ENCODE measurements around the gene BRAT1. TPM values are rescaled to one million over a fixed set of nuclear protein-coding genes. Genes with fewer than 3 reads are reported as not detected.

The BRAT1 gene
- total RNA-seq, 2 experiments from 2014 or later, result 44.7 to 52.0 TPM

GRCh38 chr7:2589341-2589740 lies 34.0 kb upstream of the BRAT1 start:
- Histone ChIP-seq H3K9me3 (ENCODE audit: low read length) (no peaks in the 10 kb centered on the region), H3K4me1 (ENCODE audit: insufficient read depth, low read length, poor library complexity, severe bottlenecking) (no peaks in the 10 kb centered on the region), H3K4me3 (ENCODE audit: low read depth, low read length, poor library complexity, severe bottlenecking) (no peak overlapping the region), H3K4me2 (ENCODE audit: low read length) (no peak overlapping the region), H2AFZ (ENCODE audit: low read length) (no peak overlapping the region), H3K9me2 (ENCODE audit: insufficient read depth, low read length) (no peaks in the 10 kb centered on the region), H4K20me1 (ENCODE audit: insufficient read depth, low read length) (no peaks in the 10 kb centered on the region), H3K36me3 (ENCODE audit: insufficient read depth, low read length) (no peaks in the 10 kb centered on the region), H3K79me2 (ENCODE audit: insufficient read depth, low read depth, low read length) (no peaks in the 10 kb centered on the region), H3K27ac (ENCODE audit: low read depth, low read length, poor library complexity, severe bottlenecking) (no peak overlapping the region)
- ChIA-PET POLR2A (interaction anchor here (0.7 kb wide), 1 partner anchor 103 kb away, joined by 3 read pairs; no protein-coding TSS in a partner anchor), CTCF (ENCODE audit: unreplicated experiment) (no interaction called here)
- intact Hi-C loops (cut with micrococcal nuclease; ENCODE audit: unreplicated experiment), result no loop called here
- DNase-seq (ENCODE audit: low spot score), result no peak
- TF ChIP-seq EZH2phosphoT487 (IDR thresholded peaks at IDR 0.05; ENCODE audit: borderline replicate concordance, low read depth, low read length) (no peak), CTCF (conservative IDR thresholded peaks at IDR 0.05; ENCODE audit: low read length) (no peak)
- BruUV-seq (replicated peaks), result no TSS peak

GRCh38 chr7:2587778-2588177 lies 32.5 kb upstream of the BRAT1 start:
- no peak overlapping the region for H3K27ac ChIP-seq (ENCODE audit: low read depth, low read length, poor library complexity, severe bottlenecking)
- CTCF ChIA-PET (ENCODE audit: unreplicated experiment), result no interaction called here
- H2AFZ ChIP-seq (ENCODE audit: low read length), result no peak overlapping the region
- no peaks in the 10 kb centered on the region for H3K36me3 ChIP-seq (ENCODE audit: insufficient read depth, low read length)
- no peaks in the 10 kb centered on the region for H3K79me2 ChIP-seq (ENCODE audit: insufficient read depth, low read depth, low read length)
- no peaks in the 10 kb centered on the region for H3K9me3 ChIP-seq (ENCODE audit: low read length)
- H3K4me3 ChIP-seq (ENCODE audit: low read depth, low read length, poor library complexity, severe bottlenecking), result no peak overlapping the region
- POLR2A ChIA-PET, result no interaction called here
- H4K20me1 ChIP-seq (ENCODE audit: insufficient read depth, low read length), result no peaks in the 10 kb centered on the region
- intact Hi-C loops (cut with micrococcal nuclease; ENCODE audit: unreplicated experiment), result no loop called here
- no peaks in the 10 kb centered on the region for H3K9me2 ChIP-seq (ENCODE audit: insufficient read depth, low read length)
- H3K4me1 ChIP-seq (ENCODE audit: insufficient read depth, low read length, poor library complexity, severe bottlenecking), result no peaks in the 10 kb centered on the region
- H3K4me2 ChIP-seq (ENCODE audit: low read length), result no peak overlapping the region
- no TSS peak for BruUV-seq (replicated peaks)
- DNase-seq (ENCODE audit: low spot score), result no peak
- TF ChIP-seq CTCF (conservative IDR thresholded peaks at IDR 0.05; ENCODE audit: low read length), result no peak
- TF ChIP-seq EZH2phosphoT487 (IDR thresholded peaks at IDR 0.05; ENCODE audit: borderline replicate concordance, low read depth, low read length), result no peak

GRCh38 chr7:2587134-2587533 lies 31.8 kb upstream of the BRAT1 start:
- CTCF ChIA-PET (ENCODE audit: unreplicated experiment), result no interaction called here
- TF ChIP-seq CTCF (conservative IDR thresholded peaks at IDR 0.05; ENCODE audit: low read length) (no peak), EZH2phosphoT487 (IDR thresholded peaks at IDR 0.05; ENCODE audit: borderline replicate concordance, low read depth, low read length) (no peak)
- DNase-seq (ENCODE audit: low spot score), result no peak
- Histone ChIP-seq H3K79me2 (ENCODE audit: insufficient read depth, low read depth, low read length) (no peaks in the 10 kb centered on the region), H3K4me3 (ENCODE audit: low read depth, low read length, poor library complexity, severe bottlenecking) (no peak overlapping the region), H3K9me2 (ENCODE audit: insufficient read depth, low read length) (no peaks in the 10 kb centered on the region), H3K27ac (ENCODE audit: low read depth, low read length, poor library complexity, severe bottlenecking) (no peak overlapping the region), H3K4me2 (ENCODE audit: low read length) (no peak overlapping the region), H3K4me1 (ENCODE audit: insufficient read depth, low read length, poor library complexity, severe bottlenecking) (no peaks in the 10 kb centered on the region), H3K36me3 (ENCODE audit: insufficient read depth, low read length) (no peaks in the 10 kb centered on the region), H3K9me3 (ENCODE audit: low read length) (no peaks in the 10 kb centered on the region), H4K20me1 (ENCODE audit: insufficient read depth, low read length) (no peaks in the 10 kb centered on the region), H2AFZ (ENCODE audit: low read length) (no peak overlapping the region)
- intact Hi-C loops (cut with micrococcal nuclease; ENCODE audit: unreplicated experiment), result no loop called here
- BruUV-seq (replicated peaks), result no TSS peak
- POLR2A ChIA-PET, result no interaction called here
